GM12875 (cell line): ENCODE results near the gene DXO.
"Not testable (repeated sequence)": the region's sequence is repeated elsewhere in the genome, so short reads cannot be mapped to it uniquely, and the experiment has no call there.

ENCODE experiments used
- H3K4me3 ChIP-seq: one replicate; pipeline ENCODE4 v1.5.1; 2011; ENCODE audit warnings: low read depth, low read length, control low read depth
- CTCF ChIP-seq: IDR thresholded peaks from 2 replicates; pipeline ENCODE4 v1.5.1; 2011; ENCODE audit warnings: low read depth, mild to moderate bottlenecking, control low read depth, inconsistent platforms, low read length, moderate library complexity, borderline replicate concordance; ENCODE audit not compliant: insufficient read depth

Gene DXO

DNA sequence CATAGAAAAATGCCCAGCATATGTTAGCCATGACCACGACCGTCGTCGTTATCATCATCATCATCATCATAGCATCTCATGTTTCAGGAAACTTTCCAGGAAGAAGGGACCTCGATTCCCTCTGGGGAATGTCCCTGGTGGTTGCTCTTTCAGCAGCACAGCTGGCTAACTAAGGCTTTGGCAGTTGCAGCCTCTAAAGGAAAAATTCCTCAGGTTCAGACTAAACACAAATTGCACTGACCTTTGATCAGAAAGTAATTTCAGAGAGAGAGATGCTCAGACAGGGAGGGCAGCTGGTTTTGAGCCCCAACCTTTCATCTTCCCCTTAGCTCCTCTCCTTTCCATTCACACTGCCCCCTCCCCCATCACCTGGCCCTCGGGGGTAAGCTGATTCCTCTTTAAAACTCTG lies 31.7 kb downstream of the DXO start:
- H3K4me3 ChIP-seq: no peak overlapping the region
- TF ChIP-seq CTCF: no peak

- TF ChIP-seq CTCF: no peak
- no peak overlapping the region for H3K4me3 ChIP-seq
Observed at GRCh38 chr6:31935823-31936222, 36.1 kb downstream of the DXO start.

- no peak overlapping the region for H3K4me3 ChIP-seq
- no peak for TF ChIP-seq CTCF
Observed at GRCh38 chr6:31935021-31935420, 36.9 kb downstream of the DXO start.

- H3K4me3 ChIP-seq: no peak overlapping the region
- no peak for TF ChIP-seq CTCF
Observed at GRCh38 chr6:31933537-31933936, 38.4 kb downstream of the DXO start.

DNA sequence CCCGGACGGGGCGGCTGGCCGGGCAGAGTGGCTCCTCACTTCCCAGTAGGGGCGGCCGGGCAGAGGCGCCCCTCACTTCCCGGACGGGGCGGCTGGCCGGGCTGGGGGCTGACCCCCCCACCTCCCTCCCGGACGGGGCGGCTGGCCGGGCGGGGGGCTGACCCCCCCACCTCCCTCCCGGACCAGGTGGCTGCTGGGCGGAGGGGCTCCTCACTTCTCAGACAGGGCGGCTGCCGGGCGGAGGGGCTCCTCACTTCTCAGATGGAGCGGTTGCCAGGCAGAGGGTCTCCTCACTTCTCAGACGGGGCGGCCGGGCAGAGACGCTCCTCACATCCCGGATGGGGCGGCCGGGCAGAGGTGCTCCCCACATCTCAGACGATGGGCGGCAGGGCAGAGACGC lies 39.8 kb downstream of the DXO start:
- H3K4me3 ChIP-seq: not testable (repeated sequence)

GRCh38 chr6:31930962-31931361 lies 41.0 kb downstream of the DXO start:
- no peak for TF ChIP-seq CTCF
- no peak overlapping the region for H3K4me3 ChIP-seq

DNA sequence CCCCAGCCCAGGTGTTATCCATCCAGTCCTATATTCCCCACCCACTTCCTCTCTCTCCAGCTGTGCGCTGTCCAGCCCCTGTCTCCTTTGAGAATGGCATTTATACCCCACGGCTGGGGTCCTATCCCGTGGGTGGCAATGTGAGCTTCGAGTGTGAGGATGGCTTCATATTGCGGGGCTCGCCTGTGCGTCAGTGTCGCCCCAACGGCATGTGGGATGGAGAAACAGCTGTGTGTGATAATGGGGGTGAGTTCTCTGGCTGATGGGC lies 43.3 kb downstream of the DXO start:
- TF ChIP-seq CTCF: no peak
- no peak overlapping the region for H3K4me3 ChIP-seq

DNA sequence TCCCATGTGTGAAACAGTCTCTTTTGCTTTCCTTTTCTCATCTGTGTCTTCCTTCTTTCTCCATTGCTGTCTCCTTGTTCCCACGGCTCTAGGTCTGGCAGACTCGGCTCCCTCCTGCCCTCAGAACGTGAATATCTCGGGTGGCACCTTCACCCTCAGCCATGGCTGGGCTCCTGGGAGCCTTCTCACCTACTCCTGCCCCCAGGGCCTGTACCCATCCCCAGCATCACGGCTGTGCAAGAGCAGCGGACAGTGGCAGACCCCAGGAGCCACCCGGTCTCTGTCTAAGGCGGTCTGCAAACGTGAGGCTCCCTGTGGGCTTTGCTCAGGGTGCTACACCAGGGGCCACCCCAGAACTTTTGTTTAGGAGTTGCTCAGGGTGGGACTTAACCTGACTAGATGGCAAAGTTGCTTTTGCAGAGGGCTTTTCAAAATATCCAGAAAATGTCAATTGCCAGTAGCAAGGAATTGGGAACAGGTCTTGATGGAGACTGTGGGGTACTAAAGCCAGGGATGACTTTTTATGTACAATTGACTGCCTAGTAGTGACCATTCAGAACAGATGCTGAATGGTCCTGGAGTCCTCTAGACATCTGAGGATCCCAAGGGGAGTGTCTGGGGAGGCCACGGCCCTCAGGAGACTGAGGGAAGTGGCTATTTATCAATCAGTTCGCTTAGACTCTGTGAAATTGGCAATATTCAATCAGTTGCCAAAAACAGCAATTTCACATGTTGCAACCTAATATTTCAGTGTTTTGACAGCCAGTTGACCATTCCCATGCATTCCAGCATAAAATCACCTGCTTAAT lies 43.9 kb downstream of the DXO start:
- TF ChIP-seq CTCF: no peak
- H3K4me3 ChIP-seq: no peak overlapping the region
